SK-N-MC (cell line): ENCODE data around the gene MGA.
A peak's percentile ranks its signal among the peaks of the same experiment; 100 is the strongest.

Source experiments
- DNase-seq: peaks from one replicate; pipeline ENCODE4 v3.0.0-alpha.2; 2011; ENCODE audit warnings: low read depth, low spot score
- H3K27ac ChIP-seq: fragments of 200-600 bp; sonication (generic); 2 replicates; pipeline ENCODE4 v1.5.1; 2016; ENCODE audit warnings: mixed run types
- H3K36me3 ChIP-seq: fragments of 200-600 bp; sonication (generic); 2 replicates; pipeline ENCODE4 v1.6.1; 2017; ENCODE audit warnings: antibody characterized with exemption, low read length, mixed read lengths; ENCODE audit not compliant: insufficient read depth
- H3K4me3 ChIP-seq: fragments of 200-600 bp; sonication (generic); 2 replicates; pipeline ENCODE4 v1.5.1; 2016
- H3K9ac ChIP-seq: fragments of 200-600 bp; sonication (generic); 2 replicates; pipeline ENCODE4 v1.8.0; 2017; ENCODE audit warnings: mixed run types, mixed read lengths; ENCODE audit not compliant: insufficient read length
- H3K9me3 ChIP-seq: fragments of 200-600 bp; sonication (generic); 2 replicates; pipeline ENCODE4 v1.6.1; 2017; ENCODE audit warnings: low read depth, mild to moderate bottlenecking, antibody characterized with exemption, low read length, moderate library complexity, mixed read lengths
- EZH2 ChIP-seq: fragments of 200-600 bp; sonication (generic); IDR thresholded peaks from one replicate; pipeline ENCODE4 v1.6.1; 2017; ENCODE audit warnings: antibody characterized with exemption
- FOXP2 ChIP-seq: optimal IDR thresholded peaks from 2 replicates; pipeline ENCODE3; 2011; ENCODE audit warnings: mild to moderate bottlenecking, moderate library complexity; ENCODE audit not compliant: insufficient read depth; ENCODE audit errors: extremely low read length, control extremely low read depth
- POLR2AphosphoS5 ChIP-seq: IDR thresholded peaks from 2 replicates; pipeline ENCODE4 v1.6.1; 2012; ENCODE audit warnings: mild to moderate bottlenecking, low read depth, low read length, borderline replicate concordance

Gene MGA

GRCh38 chr15:41661078-41661517, 893 bp downstream of the MGA start:
- Histone ChIP-seq H3K4me3 (peak overlapping the region; percentile 86), H3K27ac (peak overlapping the region; percentile 76), H3K9me3 (no peaks in the 10 kb centered on the region), H3K9ac (peak overlapping the region; percentile 79), H3K36me3 (no peaks in the 10 kb centered on the region)
- DNase-seq, result no peak
- TF ChIP-seq POLR2AphosphoS5 (no peak), EZH2 (no peak), FOXP2 (no peak)

DNA sequence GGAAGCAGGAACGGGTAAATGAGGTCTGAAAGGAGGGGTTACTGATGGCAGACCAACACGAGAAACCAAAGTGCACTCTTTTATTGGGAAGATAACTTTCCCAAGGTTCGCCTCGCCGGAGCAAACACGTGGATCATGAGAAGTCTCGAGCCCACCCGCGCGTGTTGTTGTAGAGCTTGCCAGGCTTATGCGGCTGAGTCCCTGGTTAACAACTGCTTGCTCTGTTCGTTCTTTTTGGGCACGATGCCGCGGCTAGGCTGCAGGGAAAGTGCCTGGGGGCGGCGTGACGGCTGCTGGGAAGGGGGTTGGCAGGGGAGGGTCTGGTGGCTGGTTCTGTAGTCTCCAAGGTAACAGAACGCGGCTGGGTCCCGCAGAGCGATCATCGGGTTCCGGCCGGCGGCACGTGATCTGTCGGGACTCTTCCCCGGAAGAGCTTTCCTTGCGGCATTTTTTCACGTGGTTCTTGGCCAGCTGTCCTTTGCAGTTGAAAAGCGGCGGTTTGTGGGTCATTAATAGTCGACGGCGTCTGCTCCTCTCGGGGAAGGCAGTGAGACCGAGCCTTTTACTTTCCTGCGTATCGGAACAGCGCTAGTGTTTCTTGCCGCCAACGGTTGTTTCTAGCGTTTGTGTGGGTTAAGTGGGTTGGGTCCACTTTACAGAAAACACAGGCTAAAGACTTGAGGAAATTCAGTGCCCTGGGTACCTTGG, 1.5 kb downstream of the MGA start:
- Histone ChIP-seq H3K36me3 (no peaks in the 10 kb centered on the region), H3K9ac (peak overlapping the region; percentile 79), H3K27ac (peak overlapping the region; percentile 76), H3K9me3 (no peaks in the 10 kb centered on the region), H3K4me3 (peak overlapping the region; percentile 86)
- peak; percentile 39 for DNase-seq
- TF ChIP-seq EZH2, result no peak
- TF ChIP-seq POLR2AphosphoS5, result peak; percentile 60
- TF ChIP-seq FOXP2, result no peak

- no peak for DNase-seq
- TF ChIP-seq POLR2AphosphoS5, result no peak
- TF ChIP-seq FOXP2, result no peak
- TF ChIP-seq EZH2, result no peak
- Histone ChIP-seq H3K27ac (no peak overlapping the region; the same call in 1 of the 2 replicates), H3K4me3 (no peak overlapping the region), H3K9me3 (no peaks in the 10 kb centered on the region), H3K9ac (no peak overlapping the region), H3K36me3 (peaks cover 6% of the 10 kb centered on the region)
Measured at GRCh38 chr15:41666353-41666920, 6.2 kb downstream of the MGA start.

GRCh38 chr15:41669701-41670100, 9.5 kb downstream of the MGA start:
- Histone ChIP-seq H3K36me3 (peaks cover 6% of the 10 kb centered on the region), H3K4me3 (no peak overlapping the region), H3K27ac (no peak overlapping the region), H3K9ac (no peak overlapping the region), H3K9me3 (no peaks in the 10 kb centered on the region)
- TF ChIP-seq FOXP2 (no peak), POLR2AphosphoS5 (no peak), EZH2 (no peak)
- no peak for DNase-seq

GRCh38 chr15:41671656-41672648, 11.7 kb downstream of the MGA start:
- TF ChIP-seq EZH2 (no peak), POLR2AphosphoS5 (no peak), FOXP2 (no peak)
- Histone ChIP-seq H3K9ac (no peak overlapping the region), H3K9me3 (no peaks in the 10 kb centered on the region), H3K27ac (no peak overlapping the region), H3K36me3 (peaks cover 6% of the 10 kb centered on the region), H3K4me3 (no peak overlapping the region)
- DNase-seq, result no peak

- Histone ChIP-seq H3K9me3 (no peaks in the 10 kb centered on the region), H3K4me3 (no peak overlapping the region), H3K27ac (0 out of 2 replicates have a peak overlapping the region, but pooled peaks have one; percentile 10), H3K36me3 (no peaks in the 10 kb centered on the region), H3K9ac (no peak overlapping the region)
- DNase-seq, result no peak
- TF ChIP-seq FOXP2, result no peak
- no peak for TF ChIP-seq POLR2AphosphoS5
- TF ChIP-seq EZH2, result no peak
Measured at GRCh38 chr15:41675337-41675736, 15.1 kb downstream of the MGA start.

- H3K9ac ChIP-seq, result no peak overlapping the region
- H3K36me3 ChIP-seq, result no peaks in the 10 kb centered on the region
- DNase-seq, result no peak
- H3K27ac ChIP-seq, result no peak overlapping the region
- no peak for TF ChIP-seq FOXP2
- TF ChIP-seq POLR2AphosphoS5, result no peak
- TF ChIP-seq EZH2, result no peak
- no peak overlapping the region for H3K4me3 ChIP-seq
- no peaks in the 10 kb centered on the region for H3K9me3 ChIP-seq
Measured at GRCh38 chr15:41678742-41679141, 18.5 kb downstream of the MGA start.

GRCh38 chr15:41683955-41684354, 23.8 kb downstream of the MGA start:
- no peak for TF ChIP-seq POLR2AphosphoS5
- TF ChIP-seq EZH2, result no peak
- TF ChIP-seq FOXP2, result no peak
- Histone ChIP-seq H3K36me3 (0 out of 2 replicates have a peak, but pooled peaks cover 3% of the 10 kb centered on the region), H3K9ac (no peak overlapping the region), H3K27ac (peak overlapping the region; percentile 68), H3K9me3 (no peaks in the 10 kb centered on the region), H3K4me3 (no peak overlapping the region; the same call in 1 of the 2 replicates)
- no peak for DNase-seq
